Activated CD8-positive, alpha-beta memory T cell treated with anti-CD3 and anti-CD28 coated beads for 48 hours (primary cell): Measurements from ENCODE around the gene ST7.

ENCODE experiments used
- DNase-seq, 3 experiments: peaks; one replicate each; pipeline ENCODE4 v3.0.0-alpha.2; 2020; ENCODE audit warnings: low read depth in 2 of 3, low spot score in 2 of 3

The ST7 gene

DNA sequence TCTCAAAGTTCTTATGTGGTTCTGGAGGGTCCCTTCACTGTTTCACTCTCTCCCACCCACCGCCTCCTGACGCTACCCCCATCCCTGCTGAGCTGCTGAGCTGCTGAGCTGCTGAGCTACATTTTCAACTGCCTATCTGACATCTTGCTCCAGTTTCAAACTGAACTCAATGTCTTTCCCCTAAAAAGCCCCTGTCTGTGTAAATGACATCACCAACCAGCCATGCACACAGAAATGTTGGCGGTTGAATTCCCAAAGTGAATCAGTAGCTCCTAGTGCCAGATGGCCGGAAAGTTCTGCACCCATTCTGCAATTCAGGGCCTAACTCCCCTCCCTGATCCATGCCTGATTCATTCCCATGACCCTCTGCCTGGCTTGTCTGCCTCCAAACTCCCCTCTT lies 298.4 kb downstream of the ST7 start:
- no peak for DNase-seq

DNA sequence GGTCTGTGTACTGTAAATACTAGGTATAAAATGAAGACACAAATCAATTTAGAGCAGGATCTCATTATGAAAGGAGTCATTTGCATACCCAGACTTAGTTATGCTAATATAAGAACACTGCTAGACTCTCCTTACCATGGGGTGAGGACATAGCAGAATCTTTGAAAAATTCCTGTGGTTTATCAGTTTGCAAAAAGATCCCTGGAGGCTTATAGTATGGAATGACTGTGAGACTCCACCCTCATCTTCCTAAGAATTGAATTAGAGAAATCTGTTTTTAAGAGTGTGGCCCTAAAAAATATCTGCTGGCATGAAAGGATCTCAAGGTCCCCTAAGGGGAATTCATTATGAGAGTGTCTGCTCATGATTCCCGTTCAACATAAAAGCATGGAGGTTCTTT lies 306.3 kb downstream of the ST7 start:
- no peak for DNase-seq

DNA sequence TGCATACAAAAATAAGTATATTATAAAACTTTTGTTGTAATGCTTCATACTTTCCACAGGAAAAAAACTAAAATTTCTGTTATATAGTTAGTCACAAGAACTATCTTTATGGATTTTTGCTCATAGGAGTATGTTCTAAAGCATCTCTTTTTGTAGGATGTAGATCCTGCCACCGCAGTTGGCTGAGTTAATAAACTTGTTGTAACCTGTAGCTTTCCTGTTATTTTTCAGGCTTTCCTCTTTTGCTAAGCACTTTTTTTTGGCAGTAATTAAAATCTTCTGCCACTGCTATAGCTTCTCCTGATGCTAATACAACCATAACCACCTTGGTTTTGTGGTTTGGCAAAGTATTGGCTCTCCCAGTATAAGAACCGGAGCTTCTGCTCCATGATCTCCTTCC lies 309.2 kb downstream of the ST7 start:
- no peak for DNase-seq

DNA sequence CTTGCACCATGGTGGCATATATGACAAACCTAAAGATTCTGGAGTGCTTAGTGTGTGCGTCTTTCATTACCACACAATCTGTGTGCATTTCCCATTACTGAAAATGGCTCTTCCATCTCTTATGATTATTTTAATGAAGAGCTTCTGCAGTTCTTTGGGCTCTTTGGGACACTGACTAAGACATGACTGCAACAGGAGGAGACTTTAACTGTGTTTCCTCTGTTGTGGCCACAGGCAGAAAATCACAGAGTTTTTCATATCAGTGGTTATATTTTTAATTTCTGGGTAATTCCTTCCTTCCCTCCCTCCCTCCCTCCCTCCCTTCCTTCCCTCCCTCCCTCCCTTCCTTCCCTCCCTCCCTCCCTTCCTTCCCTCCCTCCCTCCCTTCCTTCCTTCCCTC lies 311.4 kb downstream of the ST7 start:
- DNase-seq: no peak

DNA sequence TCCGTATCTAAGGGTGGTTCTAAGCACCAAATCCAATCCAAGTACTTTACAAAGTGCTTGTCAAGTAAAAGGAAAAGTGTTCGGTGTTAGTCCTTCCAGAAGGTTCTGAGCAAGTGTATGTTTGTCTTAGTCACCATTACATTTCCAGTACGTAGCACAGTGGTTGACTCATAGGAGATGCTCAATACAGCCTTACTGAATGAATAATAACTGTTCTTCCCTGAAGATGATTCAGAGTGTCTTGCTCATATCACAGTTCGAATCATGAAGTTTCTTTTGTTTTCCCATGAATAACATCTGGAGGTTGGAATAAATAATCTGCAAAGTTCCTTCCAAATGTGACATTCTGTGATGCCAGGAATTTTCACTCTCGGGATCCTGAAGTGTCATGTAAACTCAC lies 316.1 kb downstream of the ST7 start:
- DNase-seq: no peak

DNA sequence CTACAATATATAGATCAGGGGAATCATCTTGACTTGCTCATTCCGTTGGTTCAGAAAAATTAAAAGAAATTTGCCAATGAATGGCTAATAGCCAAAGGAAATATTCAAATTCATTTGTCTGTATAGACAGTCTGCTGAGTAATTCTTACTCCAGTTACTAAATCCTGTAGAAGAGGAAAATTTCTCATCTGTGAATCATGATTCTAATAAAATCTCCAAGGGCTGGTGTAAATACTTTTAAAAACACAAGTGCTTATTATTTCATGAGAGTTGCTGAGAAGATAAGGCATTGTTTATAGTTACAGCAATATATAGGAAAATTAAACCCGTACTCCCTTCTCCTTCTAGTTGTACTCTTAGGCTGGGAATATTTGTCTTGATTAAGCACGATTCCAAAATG lies 316.6 kb downstream of the ST7 start:
- DNase-seq: no peak

DNA sequence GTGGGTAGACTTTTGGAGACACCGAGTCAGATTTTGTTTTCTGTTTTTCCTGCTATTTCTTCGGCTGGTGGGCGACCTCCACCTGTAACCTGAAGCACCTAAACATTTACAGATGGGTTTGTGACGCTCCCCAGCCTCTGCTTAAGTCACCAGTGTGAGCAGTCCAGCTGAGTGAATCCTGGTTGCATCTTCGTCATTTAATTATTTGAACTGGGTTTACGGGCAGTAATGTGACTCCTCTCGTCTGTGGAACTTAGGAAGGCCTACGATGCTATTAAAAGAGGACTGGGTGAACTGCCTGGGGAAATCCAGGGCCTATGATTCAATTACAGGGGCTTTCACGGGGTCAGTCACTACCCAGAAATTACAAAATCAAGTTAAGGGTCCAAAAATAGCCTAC lies 317.1 kb downstream of the ST7 start:
- DNase-seq: no peak

DNA sequence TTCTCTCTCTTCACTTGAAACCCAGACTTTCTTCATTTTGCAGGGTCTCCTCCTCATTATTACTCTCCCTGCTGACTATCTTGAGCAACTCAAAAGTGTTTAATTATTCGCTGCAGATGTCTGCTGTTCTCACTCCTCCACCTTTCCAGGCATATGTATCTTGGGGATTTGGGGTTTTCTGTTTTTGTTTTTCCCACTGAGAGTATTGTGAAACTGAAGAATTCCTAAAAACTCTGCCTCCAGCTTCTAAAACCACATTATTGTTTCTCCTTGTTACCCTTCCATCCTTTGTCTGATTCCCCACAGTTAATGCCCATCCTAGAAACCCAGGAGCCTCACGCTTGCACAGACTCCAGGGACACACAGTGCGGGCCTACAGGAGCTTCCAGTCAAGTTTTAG lies 318.3 kb downstream of the ST7 start:
- no peak for DNase-seq

DNA sequence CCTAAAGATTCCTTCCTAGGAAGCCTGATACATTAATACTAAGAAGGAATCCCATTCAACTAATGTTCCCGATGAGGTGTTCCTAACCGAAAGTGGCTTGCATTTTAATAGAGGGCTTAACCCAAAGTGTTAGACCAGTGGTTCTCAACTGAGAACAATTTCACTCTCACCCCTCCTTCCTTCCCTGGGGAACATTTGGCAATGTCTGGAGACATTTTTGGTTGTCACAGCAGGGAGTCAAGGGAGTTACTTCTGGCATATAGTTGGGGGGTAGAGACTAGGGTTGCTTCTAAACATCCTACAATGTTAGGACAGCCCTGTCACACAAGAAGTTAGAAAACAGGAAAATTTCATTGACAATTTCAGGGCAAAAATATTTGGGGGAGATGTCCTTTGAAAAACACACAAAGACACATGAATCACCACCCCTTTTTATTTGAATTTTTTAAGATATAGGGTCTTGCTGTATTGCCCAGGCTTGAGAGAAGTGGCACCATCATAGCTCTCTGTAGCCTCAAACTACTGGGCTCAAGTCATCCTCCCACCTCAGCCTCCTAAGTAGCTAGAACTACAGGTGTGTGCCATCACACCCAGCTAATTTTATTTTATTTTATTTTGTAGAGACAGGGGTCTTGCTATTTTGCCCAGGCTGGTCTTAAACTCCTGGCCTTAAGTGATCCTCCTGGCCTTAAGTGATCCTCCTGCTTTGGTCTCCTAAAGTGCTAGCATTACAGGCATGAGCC lies 318.9 kb downstream of the ST7 start:
- DNase-seq: no peak

DNA sequence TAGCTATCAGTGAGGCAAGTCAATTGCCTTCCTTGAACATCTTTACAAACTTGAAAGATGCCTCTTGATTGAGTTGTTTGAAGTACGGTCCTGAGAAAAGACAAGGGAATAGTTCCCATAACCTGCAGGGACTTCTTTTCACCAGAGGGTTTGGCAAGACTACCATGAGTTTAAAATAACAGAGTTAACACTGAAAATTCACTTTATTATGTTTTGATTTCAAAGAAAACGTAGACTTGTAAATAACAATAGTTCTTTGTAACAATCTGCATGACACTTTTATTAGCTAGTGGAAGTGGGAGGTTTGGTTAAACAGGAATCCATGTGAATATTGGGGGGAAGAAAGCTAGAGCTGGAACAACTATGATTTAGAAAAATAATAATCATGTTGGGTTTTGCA lies 320.0 kb downstream of the ST7 start:
- DNase-seq: no peak

DNA sequence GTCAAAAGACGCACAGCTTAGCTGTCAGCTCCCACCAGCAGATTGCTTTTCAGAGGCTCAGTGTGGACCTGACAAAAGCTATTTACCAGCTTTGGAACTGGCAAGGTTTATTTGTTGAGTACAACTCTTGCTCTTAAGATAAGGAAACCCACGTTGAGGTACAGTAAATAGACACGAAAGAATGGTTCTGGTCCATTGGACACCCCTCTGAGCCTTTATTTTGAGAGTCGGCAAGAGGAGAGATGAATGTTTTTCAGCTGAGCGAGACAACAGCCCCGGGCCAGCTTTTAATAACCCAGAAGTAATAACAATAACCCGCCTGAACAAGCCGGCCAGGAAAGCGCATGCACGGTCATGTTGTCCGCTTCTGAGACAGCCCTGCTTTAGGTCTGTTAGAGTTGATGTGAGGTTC lies 320.5 kb downstream of the ST7 start:
- no peak for DNase-seq

DNA sequence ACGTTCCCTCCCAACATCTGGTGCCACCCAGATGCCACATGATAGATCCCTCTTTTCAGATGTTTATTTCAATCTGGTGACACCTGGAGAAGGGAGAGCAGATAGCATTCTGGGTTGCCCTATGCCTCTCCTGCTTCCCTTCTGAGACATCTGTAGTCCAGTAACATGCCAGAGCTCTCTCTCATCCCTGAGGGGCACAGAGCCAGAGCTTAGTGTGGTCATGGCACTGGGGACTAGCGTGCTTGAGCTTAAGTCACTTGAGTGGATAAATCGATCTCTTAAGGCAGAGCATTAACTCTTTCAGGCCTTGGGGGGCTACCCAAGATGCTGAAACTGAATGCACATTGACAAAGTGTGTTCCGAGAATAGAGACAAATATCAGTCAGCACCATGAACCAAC lies 321.6 kb downstream of the ST7 start:
- DNase-seq: no peak

DNA sequence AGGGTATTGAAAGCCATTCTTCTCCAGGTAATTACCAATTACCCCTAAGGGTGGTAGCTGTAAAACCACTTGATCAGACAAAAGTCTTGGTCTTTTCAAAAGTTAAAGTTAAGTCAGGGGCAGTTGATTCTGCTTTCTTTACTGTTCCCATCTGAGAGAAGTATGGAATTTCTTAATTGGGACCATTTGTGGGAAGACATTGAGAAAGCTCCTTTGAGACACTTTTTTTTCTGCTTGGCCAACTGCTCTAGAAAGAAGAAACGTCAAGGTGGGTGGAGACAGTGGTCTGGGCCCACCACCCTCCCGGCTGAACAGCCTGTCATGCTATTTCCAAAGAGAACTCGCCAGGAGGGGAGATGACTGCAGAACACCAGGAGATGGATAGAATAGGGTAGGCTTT lies 324.3 kb downstream of the ST7 start:
- DNase-seq: no peak

DNA sequence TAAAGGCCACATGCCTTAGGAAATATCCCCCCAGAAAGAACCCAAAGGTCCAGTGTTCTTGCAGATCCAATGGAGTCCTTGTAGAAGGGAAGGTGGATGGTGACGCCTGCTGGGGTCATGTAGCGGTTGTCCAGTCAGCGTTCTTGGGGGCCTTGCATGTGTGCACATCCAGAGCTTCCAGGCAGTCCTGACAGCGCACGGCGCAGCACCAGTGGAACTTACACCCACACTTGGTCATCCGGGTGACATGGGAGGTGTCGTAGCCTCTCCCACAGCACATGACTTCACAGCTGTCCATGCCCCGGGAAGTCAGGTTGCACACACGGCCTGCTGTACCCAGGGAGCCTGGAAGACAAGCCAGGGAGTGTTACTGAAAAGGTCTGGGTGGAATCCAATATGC lies 324.7 kb downstream of the ST7 start:
- DNase-seq: no peak

DNA sequence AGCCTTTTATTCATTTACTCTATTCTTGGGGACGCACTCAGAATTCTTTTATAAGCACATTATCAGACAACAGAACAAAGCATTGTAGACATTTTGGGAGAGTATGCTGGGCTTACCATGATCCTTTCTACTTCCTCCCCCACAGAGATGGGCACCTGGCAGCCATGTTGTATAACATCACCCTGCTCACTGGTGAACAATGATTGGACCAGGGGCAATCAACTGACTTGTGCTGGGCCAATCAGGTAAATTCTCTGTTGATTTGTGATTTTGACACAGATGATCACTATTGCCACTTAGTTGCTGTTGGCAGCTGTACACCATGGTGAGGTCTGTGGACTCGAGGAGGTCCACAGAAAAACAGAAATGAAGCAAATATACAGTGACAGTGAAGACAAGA lies 325.9 kb downstream of the ST7 start:
- no peak for DNase-seq
